Stimulated activated CD8-positive, alpha-beta memory T cell treated with anti-CD3 and anti-CD28 coated beads, Interleukin-4, amount 100 ng/mL, for 1 hour (primary cell): Measurements from ENCODE around the gene CTSZ.
"Not testable (repeated sequence)": the region's sequence is repeated elsewhere in the genome, so short reads cannot be mapped to it uniquely, and the experiment has no call there.

Source experiments
- DNase-seq, 2 donors: peaks; one replicate each; pipeline ENCODE4 v3.0.0-alpha.2; 2020; ENCODE audit warnings: low read depth in 2 of 2, low spot score in 1 of 2

The CTSZ gene

DNA sequence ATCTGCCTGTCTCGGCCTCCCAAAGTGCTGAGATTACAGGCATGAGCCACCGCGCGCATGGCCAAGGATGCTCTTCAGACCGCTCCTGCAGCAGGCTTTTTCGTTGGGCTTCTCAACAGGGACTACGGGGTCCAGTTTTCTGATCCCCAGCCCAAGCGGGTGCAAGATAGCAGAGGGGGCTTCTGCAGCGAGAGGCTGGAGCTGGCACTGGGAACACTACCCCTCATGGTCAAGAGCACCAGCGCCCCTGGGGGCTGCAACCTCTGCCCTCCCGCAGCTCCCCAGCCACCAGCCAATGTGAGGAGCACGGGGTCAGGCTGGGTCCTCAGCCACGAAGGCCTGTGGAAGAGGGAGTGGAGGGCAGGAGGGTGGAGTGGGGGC lies 6.0 kb downstream of the CTSZ start:
- no peak for DNase-seq

DNA sequence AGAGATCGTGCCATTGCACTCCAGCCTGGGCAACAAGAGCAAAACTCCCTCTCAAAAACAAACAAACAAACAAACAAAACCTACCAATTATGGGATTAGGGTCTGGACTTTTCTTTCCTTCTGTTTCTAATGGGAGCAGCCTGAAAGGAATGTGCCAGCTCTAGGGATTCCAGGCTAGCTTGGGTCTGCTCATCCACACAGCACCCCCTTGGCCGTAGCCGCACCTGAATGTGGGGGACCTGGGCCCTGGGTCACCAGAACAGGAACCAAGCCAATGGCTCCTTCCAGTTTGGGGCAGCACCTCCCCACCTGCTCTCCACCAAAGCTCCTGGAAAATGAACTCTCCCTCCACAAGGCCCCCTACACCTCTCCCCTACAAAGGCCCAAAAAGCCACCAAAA lies 6.7 kb downstream of the CTSZ start:
- no peak for DNase-seq

DNA sequence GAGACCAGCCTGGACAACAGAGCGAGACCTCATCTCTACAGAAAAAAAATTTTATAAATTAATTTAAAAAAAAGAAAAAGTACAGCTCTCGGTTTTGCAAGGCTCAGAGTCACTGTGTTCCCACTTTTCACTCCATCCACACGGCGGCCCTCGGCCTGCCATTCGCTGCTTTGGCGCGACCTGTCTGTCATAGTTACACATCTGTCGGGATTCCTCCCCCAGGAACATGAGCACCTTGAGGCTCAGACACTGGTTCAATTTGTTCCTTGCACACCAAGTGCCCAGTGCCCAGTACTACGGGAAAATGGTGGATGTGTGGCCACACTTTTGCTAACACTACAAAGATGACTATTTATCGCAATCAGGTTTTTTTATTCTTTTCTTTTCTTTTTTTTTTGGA lies 8.4 kb downstream of the CTSZ start:
- DNase-seq, result no peak

- no peak for DNase-seq
Measured at GRCh38 chr20:58997141-58997770, 9.8 kb downstream of the CTSZ start.

- DNase-seq, result no peak
Measured at GRCh38 chr20:58996226-58996611, 10.8 kb downstream of the CTSZ start.

DNA sequence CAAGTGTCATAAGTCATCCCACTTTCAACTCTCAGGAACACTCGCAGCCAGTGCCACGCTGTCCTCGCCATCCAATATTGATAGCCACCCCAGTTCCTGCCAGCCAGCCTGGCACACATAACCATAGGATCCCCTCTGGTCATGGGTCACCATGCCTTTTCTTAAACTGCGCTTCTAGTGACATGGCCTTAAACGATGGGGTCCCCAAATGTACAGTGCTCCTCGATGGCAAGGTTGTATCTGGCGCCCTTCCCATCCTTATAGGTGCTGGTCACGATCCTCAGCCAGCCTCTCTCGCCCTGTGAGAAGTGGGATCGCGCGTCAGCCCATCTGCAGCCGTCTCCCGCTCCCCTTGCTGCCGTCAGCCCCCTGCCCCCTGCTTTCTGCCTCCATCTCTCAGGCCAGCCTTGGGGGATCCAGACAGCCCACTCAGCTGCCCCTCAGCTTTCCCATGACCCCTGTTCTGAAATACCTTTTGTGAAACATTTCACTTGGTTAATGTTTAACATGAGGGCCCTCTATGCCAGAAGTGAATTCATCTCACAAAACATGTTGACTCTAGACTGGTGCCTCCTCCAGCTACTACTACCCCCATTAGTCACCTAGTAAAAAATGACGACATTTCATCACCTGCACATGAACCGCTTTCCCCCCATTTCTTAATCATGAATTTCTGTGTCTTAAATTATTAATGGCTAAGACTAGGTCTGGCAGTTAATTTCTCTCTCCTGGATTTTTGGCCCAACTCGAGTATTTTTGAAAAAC lies 11.4 kb downstream of the CTSZ start:
- DNase-seq, result no peak

- DNase-seq, result no peak
Measured at GRCh38 chr20:58994390-58995159, 12.5 kb downstream of the CTSZ start.

DNA sequence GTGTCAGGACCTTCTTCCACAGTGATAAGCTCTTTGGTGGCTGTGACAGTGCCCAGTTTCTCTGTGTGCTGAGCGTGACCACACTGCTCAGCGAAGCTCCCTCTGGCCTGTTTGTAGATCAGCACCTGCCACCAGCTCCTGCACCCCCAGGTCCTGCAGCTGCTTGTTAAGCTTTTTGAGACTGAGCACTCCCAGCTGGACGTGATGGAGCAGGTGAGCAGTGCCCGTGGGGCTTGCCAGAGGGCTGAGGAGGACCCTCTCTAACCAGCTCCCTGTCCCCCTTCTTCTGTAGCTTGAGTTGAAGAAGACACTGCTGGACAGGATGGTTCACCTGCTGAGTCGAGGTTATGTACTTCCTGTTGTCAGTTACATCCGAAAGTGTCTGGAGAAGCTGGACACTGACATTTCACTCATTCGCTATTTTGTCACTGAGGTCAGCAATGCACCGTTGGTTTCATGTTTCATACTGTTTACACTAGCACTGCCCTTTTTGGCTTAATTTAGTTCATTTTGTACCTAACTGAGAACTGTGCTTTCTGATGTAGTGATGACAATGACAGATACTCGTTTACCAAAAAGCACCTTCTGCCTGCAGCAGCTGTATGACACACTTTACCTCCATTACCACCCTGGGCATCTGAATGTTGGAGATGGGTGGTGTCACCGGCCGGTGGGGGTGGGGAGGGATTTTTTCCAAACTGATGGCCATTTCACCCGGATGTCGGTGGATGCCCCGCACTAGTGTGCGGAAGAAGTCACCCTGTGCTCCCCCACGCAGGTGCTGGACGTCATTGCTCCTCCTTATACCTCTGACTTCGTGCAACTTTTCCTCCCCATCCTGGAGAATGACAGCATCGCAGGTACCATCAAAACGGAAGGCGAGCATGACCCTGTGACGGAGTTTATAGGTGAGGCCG lies 13.5 kb downstream of the CTSZ start:
- no peak for DNase-seq

DNA sequence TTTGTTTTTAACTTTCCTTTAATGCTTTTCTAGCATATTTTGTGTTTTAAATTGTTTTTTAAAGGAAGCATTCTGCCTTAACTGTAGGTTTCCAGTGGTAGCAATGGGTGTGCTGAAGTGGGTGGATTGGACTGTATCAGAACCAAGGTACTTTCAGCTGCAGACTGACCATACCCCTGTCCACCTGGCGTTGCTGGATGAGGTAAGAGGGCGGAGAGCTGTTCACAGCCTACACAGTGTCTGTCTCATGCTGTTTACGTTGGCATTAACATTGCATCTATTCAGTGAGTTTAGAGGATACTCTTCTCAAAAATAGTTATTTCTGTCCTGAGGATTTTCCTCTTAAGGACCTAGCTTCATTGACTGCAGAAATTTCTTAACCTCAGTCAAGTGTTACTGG lies 14.1 kb downstream of the CTSZ start:
- DNase-seq, result no peak

DNA sequence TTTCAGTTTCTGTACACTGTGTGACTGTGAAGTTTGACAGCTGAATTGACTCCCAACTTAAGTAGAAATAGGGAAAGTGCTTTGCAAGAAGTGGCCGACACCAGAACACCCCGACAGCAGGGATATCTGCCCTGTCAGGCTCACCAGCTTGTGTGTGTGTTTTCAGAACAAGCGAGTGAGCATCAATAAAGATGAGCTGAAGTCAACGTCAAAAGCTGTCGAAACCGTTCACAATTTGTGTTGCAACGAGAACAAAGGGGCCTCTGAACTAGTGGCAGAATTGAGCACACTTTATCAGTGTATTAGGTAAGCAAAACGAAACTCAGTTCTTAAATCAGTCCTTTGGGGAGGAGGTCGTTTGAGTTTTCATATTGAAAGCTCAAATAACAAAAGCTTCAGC lies 15.3 kb downstream of the CTSZ start:
- no peak for DNase-seq

DNA sequence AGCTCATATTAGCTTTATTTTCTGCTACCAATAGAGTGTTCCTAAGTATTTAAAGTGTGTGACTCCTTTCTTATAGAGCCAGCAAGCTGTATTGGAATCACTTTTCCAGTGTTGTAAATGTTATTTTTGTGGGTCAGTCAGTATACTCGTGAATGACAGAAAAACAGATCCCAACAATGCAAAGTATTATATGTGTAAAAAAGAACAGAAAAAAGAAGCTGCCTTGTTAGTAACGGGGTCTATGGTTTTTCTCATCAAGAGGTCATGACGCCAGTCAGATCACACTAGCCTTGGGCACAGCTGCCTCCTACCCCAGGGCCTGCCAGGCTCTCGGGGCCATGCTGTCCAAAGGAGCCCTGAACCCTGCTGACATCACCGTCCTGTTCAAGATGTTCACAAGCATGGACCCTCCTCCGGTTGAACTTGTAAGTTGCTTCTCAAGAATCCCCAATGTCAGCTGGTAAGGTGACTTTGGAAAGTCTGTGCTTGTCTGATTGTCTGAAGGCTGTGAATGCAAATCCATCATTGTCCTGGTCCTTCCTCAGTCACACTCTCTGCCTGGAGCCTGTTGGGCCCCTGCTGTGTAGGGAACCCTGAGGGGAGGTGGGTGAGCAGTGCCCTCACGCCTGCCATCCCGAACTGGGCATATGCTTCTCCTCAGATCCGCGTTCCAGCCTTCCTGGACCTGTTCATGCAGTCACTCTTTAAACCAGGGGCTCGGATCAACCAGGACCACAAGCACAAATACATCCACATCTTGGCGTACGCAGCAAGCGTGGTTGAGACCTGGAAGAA lies 16.2 kb downstream of the CTSZ start:
- DNase-seq, result no peak

GRCh38 chr20:58989196-58989595 lies 17.9 kb downstream of the CTSZ start:
- no peak for DNase-seq

DNA sequence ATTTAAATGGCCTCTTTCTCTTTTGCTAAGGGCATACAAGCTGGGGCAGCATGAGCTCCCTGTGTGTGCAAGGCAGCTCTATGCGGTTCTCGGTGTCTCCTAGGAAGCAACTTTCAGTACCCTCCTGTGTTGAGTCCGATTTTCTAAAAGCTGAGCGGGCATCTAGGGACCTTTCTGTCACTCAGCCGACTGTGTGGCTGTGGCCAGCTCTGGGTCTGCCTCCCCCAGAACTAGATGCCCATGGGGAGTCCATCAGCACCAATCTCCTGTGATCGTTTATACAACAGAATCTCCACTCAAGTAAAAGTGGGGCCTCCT lies 18.5 kb downstream of the CTSZ start:
- no peak for DNase-seq

- DNase-seq, result no peak
Measured at GRCh38 chr20:58987790-58988564, 19.1 kb downstream of the CTSZ start.

DNA sequence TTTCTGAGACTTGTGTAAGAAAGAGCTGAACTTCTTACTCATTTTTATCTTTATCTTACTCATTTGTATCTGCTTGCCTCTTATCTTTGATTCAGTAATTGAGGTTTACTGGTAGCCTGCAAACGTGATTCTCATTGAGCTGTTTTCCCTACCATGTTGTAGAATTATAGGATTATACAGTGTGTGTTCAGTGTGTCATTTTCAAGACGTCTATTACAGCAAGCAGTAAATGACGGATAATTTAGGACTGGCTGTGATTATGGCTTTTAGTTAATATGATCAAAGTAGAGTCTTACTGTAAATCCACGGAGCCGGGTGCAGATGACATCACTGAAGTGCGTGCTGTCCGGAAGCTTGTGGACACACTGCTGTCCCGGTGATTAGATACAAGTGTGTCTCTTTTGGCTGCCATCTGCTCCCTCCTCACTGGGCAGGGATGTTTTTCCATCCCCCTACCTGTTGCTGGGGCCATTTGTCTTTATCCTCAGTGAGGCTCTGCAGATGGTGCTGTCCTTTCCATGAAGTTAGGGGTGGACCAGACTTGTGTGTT lies 20.0 kb downstream of the CTSZ start:
- no peak for DNase-seq

DNA sequence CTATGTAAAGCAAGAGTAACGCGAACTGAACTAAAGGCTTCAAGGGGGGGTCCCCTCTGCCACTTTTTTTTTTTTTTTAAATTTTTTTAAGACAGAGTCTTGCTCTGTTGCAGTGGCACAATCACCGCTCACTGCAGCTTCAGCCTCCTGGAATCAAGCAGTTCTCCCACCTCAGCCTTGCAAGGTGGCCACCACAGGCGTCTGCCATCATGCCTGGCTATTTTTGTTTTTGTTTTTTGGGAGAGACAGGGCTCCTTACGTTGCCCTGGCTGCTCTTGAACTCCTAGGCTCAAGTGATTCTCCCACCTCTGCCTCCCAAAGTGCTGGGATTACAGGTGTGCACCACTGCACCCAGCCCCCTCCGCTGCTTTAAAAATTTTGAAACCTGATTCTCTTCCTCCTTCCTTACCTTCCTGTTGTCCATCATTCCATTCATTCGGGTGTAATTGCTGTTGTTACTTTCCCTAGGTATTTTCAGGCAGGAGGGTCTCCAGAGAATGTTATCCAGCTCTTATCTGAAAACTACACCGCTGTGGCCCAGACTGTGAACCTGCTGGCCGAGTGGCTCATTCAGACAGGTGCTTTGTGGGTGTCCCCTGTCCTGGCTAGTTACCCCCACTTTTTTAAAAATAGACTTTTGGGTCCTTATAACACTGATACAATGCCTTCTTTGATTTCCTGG lies 20.6 kb downstream of the CTSZ start:
- no peak for DNase-seq

DNA sequence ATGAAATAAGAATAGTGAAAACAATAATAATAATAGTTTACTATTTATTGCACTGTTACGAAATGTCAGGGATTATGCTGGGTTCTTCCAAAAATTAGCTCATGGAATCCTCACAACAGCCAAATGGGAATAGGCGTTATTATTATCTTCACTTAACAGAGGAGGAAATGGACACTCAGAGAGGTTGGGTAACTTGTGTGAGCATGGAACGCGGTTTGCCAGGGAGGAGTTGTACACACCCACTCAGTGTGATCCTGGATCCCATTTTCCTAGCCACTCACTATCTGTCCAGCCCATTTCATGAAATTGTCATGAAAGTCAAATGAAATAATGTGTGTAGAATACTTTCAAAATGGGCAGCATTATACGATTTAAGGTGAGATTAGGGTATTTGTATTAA lies 21.4 kb downstream of the CTSZ start:
- DNase-seq, result no peak

- no peak for DNase-seq
Measured at GRCh38 chr20:58984691-58985090, 22.4 kb downstream of the CTSZ start.

- not testable (repeated sequence) for DNase-seq
Measured at GRCh38 chr20:58983115-58983468, 24.0 kb downstream of the CTSZ start.
